Colonic mucosa (tissue), 4 donors: ENCODE data around the gene LAMA5. TPM values are rescaled to one million over a fixed set of nuclear protein-coding genes. Genes with fewer than 3 reads are reported as not detected.

ENCODE experiments used
- DNase-seq: peaks from one replicate; pipeline ENCODE4 v3.0.0-alpha.2; 2020
- H3K27ac ChIP-seq: fragments of 200-600 bp; one replicate; pipeline ENCODE4 v1.8.0; 2021
- H3K27me3 ChIP-seq: fragments of 200-600 bp; one replicate; pipeline ENCODE4 v1.8.0; 2021
- H3K36me3 ChIP-seq: fragments of 200-600 bp; one replicate; pipeline ENCODE4 v1.8.0; 2021
- H3K4me1 ChIP-seq: fragments of 200-600 bp; one replicate; pipeline ENCODE4 v1.8.0; 2021; ENCODE audit warnings: mild to moderate bottlenecking
- H3K4me3 ChIP-seq: fragments of 200-600 bp; one replicate; pipeline ENCODE4 v1.8.0; 2021
- H3K9ac ChIP-seq, 2 donors: one replicate each; pipeline ENCODE4 v1.7.0; 2013; ENCODE audit warnings: control low read depth in 2 of 2, low read depth in 2 of 2, low read length in 2 of 2
- H3K9me3 ChIP-seq: fragments of 200-600 bp; one replicate; pipeline ENCODE4 v1.8.0; 2021
- intact Hi-C: fragments of 100-400 bp; cut with DNase I; formaldehyde crosslinking; loops from one replicate; pipeline ENCODE4 v1.14.1; 2022
- total RNA-seq, 2 donors: library from RNA; stranded (reverse); fragmentation: NEBNext Ultra II Directional in 1 of 2; extraction: Animal tissue kit (Norgen Biotek cat#: 25700) in 1 of 2; gene quantifications; one replicate each; pipeline ENCODE4 v1.2.1, GENCODE V29; 2021
- TF ChIP-seq, protein P1 (sequence below): fragments of 200-600 bp; IDR thresholded peaks from one replicate; pipeline ENCODE4 v1.8.0; 2022; ENCODE audit warnings: antibody characterized with exemption, mild to moderate bottlenecking
- donor health status: healthy.
- donor health status: DM: no; HTN: no; CAD: no.
- donor health status: DM: no; HTN: no; CAD: no.

The LAMA5 gene
- total RNA-seq, 2 donors from 2014 or later = 32.5 to 35.5 TPM

GRCh38 chr20:62316331-62317166 is 50.6 kb downstream of the LAMA5 start:
- H3K4me1 ChIP-seq = no peaks in the 10 kb centered on the region
- no peaks in the 10 kb centered on the region for H3K27me3 ChIP-seq
- H3K9ac ChIP-seq = no peak overlapping the region
- TF ChIP-seq, protein P1, sequence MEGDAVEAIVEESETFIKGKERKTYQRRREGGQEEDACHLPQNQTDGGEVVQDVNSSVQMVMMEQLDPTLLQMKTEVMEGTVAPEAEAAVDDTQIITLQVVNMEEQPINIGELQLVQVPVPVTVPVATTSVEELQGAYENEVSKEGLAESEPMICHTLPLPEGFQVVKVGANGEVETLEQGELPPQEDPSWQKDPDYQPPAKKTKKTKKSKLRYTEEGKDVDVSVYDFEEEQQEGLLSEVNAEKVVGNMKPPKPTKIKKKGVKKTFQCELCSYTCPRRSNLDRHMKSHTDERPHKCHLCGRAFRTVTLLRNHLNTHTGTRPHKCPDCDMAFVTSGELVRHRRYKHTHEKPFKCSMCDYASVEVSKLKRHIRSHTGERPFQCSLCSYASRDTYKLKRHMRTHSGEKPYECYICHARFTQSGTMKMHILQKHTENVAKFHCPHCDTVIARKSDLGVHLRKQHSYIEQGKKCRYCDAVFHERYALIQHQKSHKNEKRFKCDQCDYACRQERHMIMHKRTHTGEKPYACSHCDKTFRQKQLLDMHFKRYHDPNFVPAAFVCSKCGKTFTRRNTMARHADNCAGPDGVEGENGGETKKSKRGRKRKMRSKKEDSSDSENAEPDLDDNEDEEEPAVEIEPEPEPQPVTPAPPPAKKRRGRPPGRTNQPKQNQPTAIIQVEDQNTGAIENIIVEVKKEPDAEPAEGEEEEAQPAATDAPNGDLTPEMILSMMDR = no peak
- no peaks in the 10 kb centered on the region for H3K9me3 ChIP-seq
- intact Hi-C loops = no loop called here
- no peak for DNase-seq
- H3K36me3 ChIP-seq = no peaks in the 10 kb centered on the region
- no peak overlapping the region for H3K27ac ChIP-seq
- no peak overlapping the region for H3K4me3 ChIP-seq

DNA sequence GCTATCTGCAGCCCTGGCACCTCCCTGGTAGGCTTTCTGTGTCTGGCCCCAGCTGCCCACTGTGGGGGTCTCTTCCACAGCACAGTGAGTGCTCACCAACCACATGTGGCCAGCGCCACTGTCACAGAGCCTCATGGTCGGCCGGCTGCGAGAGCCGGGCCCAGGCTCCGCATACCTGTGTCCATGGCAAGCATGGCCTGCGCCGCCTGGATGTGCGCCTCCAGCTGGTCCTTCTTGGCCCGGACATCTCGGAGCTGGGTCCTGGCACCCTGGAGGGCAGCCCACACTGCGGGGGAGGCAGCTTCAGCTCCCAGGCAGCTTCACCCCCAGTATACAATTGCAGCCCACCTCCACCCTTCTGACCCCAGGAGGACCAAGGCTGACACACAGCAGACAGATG is 51.3 kb downstream of the LAMA5 start:
- Histone ChIP-seq H3K27me3 (no peaks in the 10 kb centered on the region), H3K4me1 (no peaks in the 10 kb centered on the region), H3K9ac (no peak overlapping the region), H3K36me3 (no peaks in the 10 kb centered on the region), H3K4me3 (no peak overlapping the region), H3K27ac (no peak overlapping the region), H3K9me3 (no peaks in the 10 kb centered on the region)
- TF ChIP-seq, protein P1 = no peak
- intact Hi-C loops = no loop called here
- DNase-seq = no peak

GRCh38 chr20:62314711-62315302 is 52.3 kb downstream of the LAMA5 start:
- Histone ChIP-seq H3K36me3 (no peaks in the 10 kb centered on the region), H3K27ac (no peak overlapping the region), H3K9me3 (no peaks in the 10 kb centered on the region), H3K9ac (no peak overlapping the region), H3K27me3 (no peaks in the 10 kb centered on the region), H3K4me1 (no peaks in the 10 kb centered on the region), H3K4me3 (no peak overlapping the region)
- no peak for DNase-seq
- intact Hi-C loops = no loop called here
- TF ChIP-seq, protein P1 = no peak

GRCh38 chr20:62314339-62314638 is 52.8 kb downstream of the LAMA5 start:
- Histone ChIP-seq H3K36me3 (no peaks in the 10 kb centered on the region), H3K4me1 (no peaks in the 10 kb centered on the region), H3K27ac (no peak overlapping the region), H3K4me3 (no peak overlapping the region), H3K9me3 (no peaks in the 10 kb centered on the region), H3K27me3 (no peaks in the 10 kb centered on the region), H3K9ac (no peak overlapping the region)
- intact Hi-C loops = no loop called here
- DNase-seq = no peak
- TF ChIP-seq, protein P1 = no peak

DNA sequence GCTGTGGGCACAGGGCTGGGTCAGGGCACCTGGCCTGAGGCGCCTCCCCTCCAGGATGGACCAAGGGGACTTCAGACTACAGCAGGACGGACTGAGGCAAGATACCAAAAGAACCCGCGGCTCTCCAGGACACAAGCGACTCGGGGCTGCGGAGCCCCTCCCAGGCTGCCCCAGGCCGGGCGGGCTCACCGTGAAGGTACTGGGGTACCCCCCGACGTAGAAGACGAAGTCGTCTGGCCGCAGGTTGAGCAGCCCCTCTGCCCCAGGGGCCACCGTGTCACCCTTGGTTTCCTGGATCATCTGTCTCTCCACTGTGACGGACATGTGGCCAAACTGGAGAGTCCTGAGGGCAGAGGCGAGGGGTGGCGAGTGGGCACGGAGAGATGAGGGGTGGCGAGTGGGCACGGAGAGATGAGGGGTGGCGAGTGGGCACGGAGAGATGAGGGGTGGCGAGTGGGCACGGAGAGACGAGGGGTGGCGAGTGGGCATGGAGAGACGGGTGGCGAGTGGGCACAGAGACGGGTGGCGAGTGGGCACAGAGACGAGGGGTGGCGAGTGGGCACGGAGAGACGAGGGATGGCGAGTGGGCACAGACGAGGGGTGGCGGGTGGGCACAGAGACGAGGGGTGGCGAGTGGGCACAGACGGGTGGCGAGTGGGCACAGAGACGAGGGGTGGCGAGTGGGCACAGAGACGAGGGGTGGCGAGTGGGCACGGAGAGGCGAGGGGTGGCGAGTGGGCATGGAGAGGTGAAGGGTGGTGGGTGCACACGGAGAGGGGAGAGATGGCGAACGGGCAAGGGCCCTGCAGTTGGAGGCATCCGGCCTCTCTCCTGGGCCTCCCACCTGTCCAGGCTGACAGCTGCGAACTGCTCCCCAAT is 53.4 kb downstream of the LAMA5 start:
- intact Hi-C loops = no loop called here
- Histone ChIP-seq H3K9me3 (no peaks in the 10 kb centered on the region), H3K27me3 (no peaks in the 10 kb centered on the region), H3K4me3 (no peak overlapping the region), H3K4me1 (no peaks in the 10 kb centered on the region), H3K9ac (no peak overlapping the region), H3K36me3 (no peaks in the 10 kb centered on the region), H3K27ac (no peak overlapping the region)
- no peak for DNase-seq
- TF ChIP-seq, protein P1 = no peak
